WTC11 (cell line): ENCODE results near the gene GSTP1. TPM values are rescaled to one million over a fixed set of nuclear protein-coding genes. Genes with fewer than 3 reads are reported as not detected.

Experiments
- ATAC-seq: fragments of 200-7000 bp; cut with Tn5 transposase; 2 replicates; pipeline ENCODE4 v1.10.0; 2021; ENCODE audit warnings: mild to moderate bottlenecking, moderate library complexity
- CTCF ChIA-PET: fragments of 300-600 bp; sonication (Branson Sonifier 250); formaldehyde crosslinking; loops from one replicate; lab custom pipeline; 2021; ENCODE audit warnings: antibody characterized with exemption; lab: Charles Lee
- POLR2A ChIA-PET: fragments of 350-600 bp; sonication (Branson Sonifier 250); formaldehyde crosslinking; loops from one replicate; lab custom pipeline; 2021; ENCODE audit warnings: antibody characterized with exemption; lab: Charles Lee
- DNase-seq: peaks from one replicate; pipeline ENCODE4 v3.0.0; 2021; ENCODE audit warnings: low spot score
- H3K27ac Mint-ChIP-seq: 2 replicates; pipeline ENCODE4 v1.8.0; 2021; ENCODE audit warnings: mixed read lengths
- H3K27me3 Mint-ChIP-seq: 2 replicates; pipeline ENCODE4 v1.8.0; 2021; ENCODE audit warnings: low read depth, mild to moderate bottlenecking, moderate library complexity, mixed read lengths
- H3K36me3 Mint-ChIP-seq: 2 replicates; pipeline ENCODE4 v1.8.0; 2021; ENCODE audit warnings: mixed read lengths
- H3K4me1 Mint-ChIP-seq: 2 replicates; pipeline ENCODE4 v1.8.0; 2022; ENCODE audit warnings: mixed read lengths
- H3K4me3 Mint-ChIP-seq: 2 replicates; pipeline ENCODE4 v1.8.0; 2021; ENCODE audit warnings: mild to moderate bottlenecking, moderate library complexity, mixed read lengths
- H3K9me3 Mint-ChIP-seq: 2 replicates; pipeline ENCODE4 v1.8.0; 2021; ENCODE audit warnings: mixed read lengths
- AR ChIP-seq: fragments of 250-450 bp; sonication (Bioruptor Pico); IDR thresholded peaks from 2 replicates; pipeline ENCODE4 v1.9.0; 2021; ENCODE audit warnings: mild to moderate bottlenecking
- CBFB ChIP-seq: sonication (generic); formaldehyde crosslinking; IDR thresholded peaks from 2 replicates; pipeline ENCODE4 v1.8.1; 2022; ENCODE audit warnings: mild to moderate bottlenecking, low read depth, missing genetic modification reagents
- CREM ChIP-seq: sonication (generic); formaldehyde crosslinking; IDR thresholded peaks from 2 replicates; pipeline ENCODE4 v1.8.1; 2022; ENCODE audit warnings: mild to moderate bottlenecking, missing genetic modification reagents, moderate library complexity
- E2F4 ChIP-seq: sonication (generic); formaldehyde crosslinking; IDR thresholded peaks from 2 replicates; pipeline ENCODE4 v1.8.1; 2022; ENCODE audit warnings: low read depth, mild to moderate bottlenecking, moderate library complexity, missing genetic modification reagents, borderline replicate concordance
- ELF4 ChIP-seq: sonication (generic); formaldehyde crosslinking; IDR thresholded peaks from 2 replicates; pipeline ENCODE4 v1.8.1; 2022; ENCODE audit warnings: low read depth, mild to moderate bottlenecking, moderate library complexity, missing genetic modification reagents
- EMX1 ChIP-seq: fragments of 250-450 bp; sonication (Bioruptor Pico); IDR thresholded peaks from 2 replicates; pipeline ENCODE4 v1.8.0; 2021; ENCODE audit warnings: mild to moderate bottlenecking
- FOXK1 ChIP-seq: sonication (generic); formaldehyde crosslinking; IDR thresholded peaks from 2 replicates; pipeline ENCODE4 v1.8.0; 2022; ENCODE audit warnings: mild to moderate bottlenecking, moderate library complexity, missing genetic modification reagents
- GTF2I ChIP-seq: fragments of 250-450 bp; sonication (Bioruptor Pico); conservative IDR thresholded peaks from 2 replicates; pipeline ENCODE4 v1.4.0; 2021; ENCODE audit warnings: mild to moderate bottlenecking
- IRF2 ChIP-seq: sonication (generic); formaldehyde crosslinking; IDR thresholded peaks from 2 replicates; pipeline ENCODE4 v1.8.0; 2022; ENCODE audit warnings: low read depth, missing genetic modification reagents, borderline replicate concordance
- NFE2L1 ChIP-seq: sonication (generic); formaldehyde crosslinking; IDR thresholded peaks from 2 replicates; pipeline ENCODE4 v1.8.1; 2023; ENCODE audit warnings: missing genetic modification reagents
- OVOL2 ChIP-seq: fragments of 250-450 bp; sonication (Bioruptor Pico); IDR thresholded peaks from 2 replicates; pipeline ENCODE4 v1.9.0; 2021; ENCODE audit warnings: mild to moderate bottlenecking, borderline replicate concordance
- SOX15 ChIP-seq: fragments of 250-450 bp; sonication (Bioruptor Pico); IDR thresholded peaks from 2 replicates; pipeline ENCODE4 v1.9.0; 2021; ENCODE audit warnings: mild to moderate bottlenecking
- TEAD1 ChIP-seq: sonication (generic); formaldehyde crosslinking; IDR thresholded peaks from 2 replicates; pipeline ENCODE4 v1.8.0; 2022; ENCODE audit warnings: mild to moderate bottlenecking, missing genetic modification reagents
- ZBTB43 ChIP-seq: sonication (generic); formaldehyde crosslinking; IDR thresholded peaks from 2 replicates; pipeline ENCODE4 v1.8.1; 2023; ENCODE audit warnings: mild to moderate bottlenecking, missing genetic modification reagents
- ZNF396 ChIP-seq: fragments of 250-450 bp; sonication (Bioruptor Pico); IDR thresholded peaks from 2 replicates; pipeline ENCODE4 v1.8.0; 2021; ENCODE audit warnings: mild to moderate bottlenecking, moderate library complexity, borderline replicate concordance
- ZNF671 ChIP-seq: fragments of 250-450 bp; sonication (Bioruptor Pico); IDR thresholded peaks from 2 replicates; pipeline ENCODE4 v1.8.0; 2021; ENCODE audit warnings: mild to moderate bottlenecking
- ZSCAN18 ChIP-seq: fragments of 250-450 bp; sonication (Bioruptor Pico); IDR thresholded peaks from 2 replicates; pipeline ENCODE4 v2.1.2; 2022; ENCODE audit warnings: mild to moderate bottlenecking, moderate library complexity
- total RNA-seq: library from RNA; stranded (reverse); gene quantifications from 3 replicates; pipeline ENCODE4 v1.2.3, GENCODE V29; 2021
- TF ChIP-seq, protein P1 (sequence below): sonication (generic); formaldehyde crosslinking; IDR thresholded peaks from 2 replicates; pipeline ENCODE4 v1.8.0; 2022; ENCODE audit warnings: mild to moderate bottlenecking, missing genetic modification reagents
- TF ChIP-seq, protein P2 (sequence below): sonication (generic); formaldehyde crosslinking; IDR thresholded peaks from 2 replicates; pipeline ENCODE4 v1.8.1; 2023; ENCODE audit warnings: mild to moderate bottlenecking, missing genetic modification reagents, moderate library complexity
- TF ChIP-seq, protein P3 (sequence below): sonication (generic); formaldehyde crosslinking; IDR thresholded peaks from 2 replicates; pipeline ENCODE4 v1.8.0; 2023; ENCODE audit warnings: missing genetic modification reagents

Gene GSTP1
- total RNA-seq, 1 experiment from 2014 or later: 1,452 TPM

DNA sequence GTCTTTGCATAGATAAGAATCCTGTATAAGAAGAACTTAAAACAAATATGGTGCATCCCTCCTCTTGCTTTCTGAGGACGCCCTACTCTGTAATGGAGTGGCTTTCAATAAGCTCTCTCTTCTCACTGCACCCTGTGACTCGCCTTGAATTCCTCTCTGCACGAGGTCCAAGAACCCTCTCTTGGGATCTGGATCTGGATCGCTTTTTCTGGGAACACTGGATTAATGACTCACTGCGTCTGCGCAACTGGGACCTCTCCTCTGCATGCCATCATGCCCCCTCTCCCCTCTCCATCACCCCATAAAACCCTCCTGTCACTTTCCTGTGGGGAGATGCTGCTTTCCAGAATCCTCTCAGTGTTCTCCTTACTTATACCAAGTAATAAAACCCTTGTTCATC, 45.3 kb upstream of the GSTP1 start:
- H3K4me1 Mint-ChIP-seq: peaks cover 6% of the 10 kb centered on the region
- DNase-seq (no peak), ATAC-seq (no peak)
- POLR2A ChIA-PET: no interaction called here
- CTCF ChIA-PET: no interaction called here
- peaks cover 37% of the 10 kb centered on the region for H3K9me3 Mint-ChIP-seq
- TF ChIP-seq, protein P1, sequence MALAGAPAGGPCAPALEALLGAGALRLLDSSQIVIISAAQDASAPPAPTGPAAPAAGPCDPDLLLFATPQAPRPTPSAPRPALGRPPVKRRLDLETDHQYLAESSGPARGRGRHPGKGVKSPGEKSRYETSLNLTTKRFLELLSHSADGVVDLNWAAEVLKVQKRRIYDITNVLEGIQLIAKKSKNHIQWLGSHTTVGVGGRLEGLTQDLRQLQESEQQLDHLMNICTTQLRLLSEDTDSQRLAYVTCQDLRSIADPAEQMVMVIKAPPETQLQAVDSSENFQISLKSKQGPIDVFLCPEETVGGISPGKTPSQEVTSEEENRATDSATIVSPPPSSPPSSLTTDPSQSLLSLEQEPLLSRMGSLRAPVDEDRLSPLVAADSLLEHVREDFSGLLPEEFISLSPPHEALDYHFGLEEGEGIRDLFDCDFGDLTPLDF (CRISPR knock-in tag): no peak
- TF ChIP-seq TEAD1 (no peak), CBFB (CRISPR knock-in tag) (no peak), ZBTB43 (CRISPR knock-in tag) (no peak)
- H3K4me3 Mint-ChIP-seq: no peak overlapping the region
- H3K27ac Mint-ChIP-seq: no peak overlapping the region
- H3K36me3 Mint-ChIP-seq: peaks cover 17% of the 10 kb centered on the region
- peaks cover 25% of the 10 kb centered on the region for H3K27me3 Mint-ChIP-seq

DNA sequence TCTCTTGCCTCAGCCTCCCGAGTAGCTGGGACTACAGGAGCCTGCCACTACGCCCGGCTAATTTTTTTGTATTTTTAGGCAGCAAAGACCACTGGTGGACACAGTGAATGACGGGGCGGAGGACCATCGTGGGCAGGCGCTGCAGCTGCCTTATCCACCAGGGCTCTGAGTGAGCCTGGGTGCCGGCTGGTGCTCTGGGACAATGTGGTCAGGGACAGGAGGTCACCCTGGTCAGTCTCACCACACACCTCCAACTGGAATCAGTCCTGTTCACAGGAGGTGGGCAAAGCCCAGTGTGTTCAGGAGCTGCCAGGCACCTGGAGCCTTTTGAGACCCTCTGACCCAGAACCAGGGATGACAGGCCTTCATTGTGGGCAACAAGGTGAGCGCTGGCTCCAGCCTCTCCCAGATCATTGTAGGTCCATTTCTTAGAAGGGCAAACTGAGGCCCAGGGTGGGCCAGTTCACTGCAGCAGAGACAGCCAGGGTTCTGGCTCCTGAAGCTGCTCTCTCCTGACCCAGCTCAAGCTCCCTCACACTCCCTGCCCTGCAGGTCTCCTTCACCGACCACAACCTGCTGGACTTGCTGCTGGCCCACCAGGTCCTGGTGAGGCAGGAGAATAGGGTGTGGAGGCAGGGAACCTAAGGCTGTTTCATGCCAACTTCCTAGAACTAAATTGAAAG, 44.6 kb upstream of the GSTP1 start:
- no peak overlapping the region for H3K27ac Mint-ChIP-seq
- H3K36me3 Mint-ChIP-seq: peaks cover 11% of the 10 kb centered on the region
- no peak for ATAC-seq
- H3K4me3 Mint-ChIP-seq: no peak overlapping the region
- POLR2A ChIA-PET: no interaction called here
- H3K27me3 Mint-ChIP-seq: peaks cover 18% of the 10 kb centered on the region
- no peak for DNase-seq
- peaks cover 30% of the 10 kb centered on the region for H3K9me3 Mint-ChIP-seq
- H3K4me1 Mint-ChIP-seq: peaks cover 6% of the 10 kb centered on the region
- CTCF ChIA-PET: interaction anchor here (0.6 kb wide), 1 partner anchor 164 kb away, joined by 4 read pairs; no protein-coding TSS in a partner anchor
- TF ChIP-seq ZSCAN18 (CRISPR knock-in tag) (no peak), ZNF396 (CRISPR knock-in tag) (no peak), ELF4 (CRISPR knock-in tag) (no peak), EMX1 (CRISPR knock-in tag) (no peak), ZBTB43 (CRISPR knock-in tag) (no peak), NFE2L1 (no peak), ZNF671 (CRISPR knock-in tag) (no peak), FOXK1 (CRISPR knock-in tag) (no peak), IRF2 (CRISPR knock-in tag) (no peak), E2F4 (CRISPR knock-in tag) (no peak), GTF2I (CRISPR knock-in tag) (no peak), AR (no peak), SOX15 (CRISPR knock-in tag) (no peak), OVOL2 (no peak), CREM (no peak)
- TF ChIP-seq, protein P2, sequence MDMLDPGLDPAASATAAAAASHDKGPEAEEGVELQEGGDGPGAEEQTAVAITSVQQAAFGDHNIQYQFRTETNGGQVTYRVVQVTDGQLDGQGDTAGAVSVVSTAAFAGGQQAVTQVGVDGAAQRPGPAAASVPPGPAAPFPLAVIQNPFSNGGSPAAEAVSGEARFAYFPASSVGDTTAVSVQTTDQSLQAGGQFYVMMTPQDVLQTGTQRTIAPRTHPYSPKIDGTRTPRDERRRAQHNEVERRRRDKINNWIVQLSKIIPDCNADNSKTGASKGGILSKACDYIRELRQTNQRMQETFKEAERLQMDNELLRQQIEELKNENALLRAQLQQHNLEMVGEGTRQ (CRISPR knock-in tag): no peak
- TF ChIP-seq, protein P3, sequence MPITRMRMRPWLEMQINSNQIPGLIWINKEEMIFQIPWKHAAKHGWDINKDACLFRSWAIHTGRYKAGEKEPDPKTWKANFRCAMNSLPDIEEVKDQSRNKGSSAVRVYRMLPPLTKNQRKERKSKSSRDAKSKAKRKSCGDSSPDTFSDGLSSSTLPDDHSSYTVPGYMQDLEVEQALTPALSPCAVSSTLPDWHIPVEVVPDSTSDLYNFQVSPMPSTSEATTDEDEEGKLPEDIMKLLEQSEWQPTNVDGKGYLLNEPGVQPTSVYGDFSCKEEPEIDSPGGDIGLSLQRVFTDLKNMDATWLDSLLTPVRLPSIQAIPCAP (CRISPR knock-in tag): no peak
- TF ChIP-seq, protein P1 (CRISPR knock-in tag): no peak
